ENCODE measurements around the gene STXBP5. TPM values are rescaled to one million over a fixed set of nuclear protein-coding genes. Genes with fewer than 3 reads are reported as not detected.

STXBP5 gene
- polyA plus RNA-seq, 2 of the 4 experiments (the other 2 are of a cell fraction), result 10.8 to 17.8 TPM

GRCh38 chr6:147203311-147204059 lies 732 bp upstream of the STXBP5 start (continued):
- TF ChIP-seq, protein P1, sequence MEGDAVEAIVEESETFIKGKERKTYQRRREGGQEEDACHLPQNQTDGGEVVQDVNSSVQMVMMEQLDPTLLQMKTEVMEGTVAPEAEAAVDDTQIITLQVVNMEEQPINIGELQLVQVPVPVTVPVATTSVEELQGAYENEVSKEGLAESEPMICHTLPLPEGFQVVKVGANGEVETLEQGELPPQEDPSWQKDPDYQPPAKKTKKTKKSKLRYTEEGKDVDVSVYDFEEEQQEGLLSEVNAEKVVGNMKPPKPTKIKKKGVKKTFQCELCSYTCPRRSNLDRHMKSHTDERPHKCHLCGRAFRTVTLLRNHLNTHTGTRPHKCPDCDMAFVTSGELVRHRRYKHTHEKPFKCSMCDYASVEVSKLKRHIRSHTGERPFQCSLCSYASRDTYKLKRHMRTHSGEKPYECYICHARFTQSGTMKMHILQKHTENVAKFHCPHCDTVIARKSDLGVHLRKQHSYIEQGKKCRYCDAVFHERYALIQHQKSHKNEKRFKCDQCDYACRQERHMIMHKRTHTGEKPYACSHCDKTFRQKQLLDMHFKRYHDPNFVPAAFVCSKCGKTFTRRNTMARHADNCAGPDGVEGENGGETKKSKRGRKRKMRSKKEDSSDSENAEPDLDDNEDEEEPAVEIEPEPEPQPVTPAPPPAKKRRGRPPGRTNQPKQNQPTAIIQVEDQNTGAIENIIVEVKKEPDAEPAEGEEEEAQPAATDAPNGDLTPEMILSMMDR (IDR thresholded peaks at IDR 0.05), result no peak
- TF ChIP-seq, protein P2, sequence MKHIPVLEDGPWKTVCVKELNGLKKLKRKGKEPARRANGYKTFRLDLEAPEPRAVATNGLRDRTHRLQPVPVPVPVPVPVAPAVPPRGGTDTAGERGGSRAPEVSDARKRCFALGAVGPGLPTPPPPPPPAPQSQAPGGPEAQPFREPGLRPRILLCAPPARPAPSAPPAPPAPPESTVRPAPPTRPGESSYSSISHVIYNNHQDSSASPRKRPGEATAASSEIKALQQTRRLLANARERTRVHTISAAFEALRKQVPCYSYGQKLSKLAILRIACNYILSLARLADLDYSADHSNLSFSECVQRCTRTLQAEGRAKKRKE (CRISPR knock-in tag; IDR thresholded peaks at IDR 0.05; ENCODE audit: low read depth), result no peak
- TF ChIP-seq TP53 (CRISPR knock-in tag; IDR thresholded peaks at IDR 0.05), result no peak
- no peak for TF ChIP-seq HOXB13 (CRISPR knock-in tag; IDR thresholded peaks at IDR 0.05; ENCODE audit: low read depth)

DNA sequence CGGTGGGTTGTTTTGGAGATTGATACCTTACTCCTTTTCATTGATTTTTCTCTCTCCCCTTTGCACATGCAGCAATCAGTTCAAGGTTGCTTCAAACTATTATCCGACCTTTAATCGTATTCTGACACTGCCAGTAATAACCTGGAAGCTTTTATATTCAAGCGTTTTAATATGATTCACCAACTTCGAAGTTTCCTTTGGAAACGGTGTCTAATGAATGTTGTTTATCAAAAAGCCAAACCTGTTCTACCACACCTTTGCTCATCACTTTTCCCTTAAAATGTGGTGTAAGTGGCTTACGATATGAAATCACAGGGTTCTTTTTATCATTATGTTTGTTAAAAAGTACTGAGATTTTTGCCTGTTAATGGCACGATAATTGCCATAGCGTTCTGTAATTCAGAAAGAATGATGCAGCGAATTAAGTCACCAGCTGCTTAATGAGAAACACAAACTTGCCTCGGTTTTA lies 660 bp downstream of the STXBP5 start:
- DNase-seq (ENCODE audit: low read depth in 1 of 2, low spot score in 1 of 2) (no peak), ATAC-seq (no peak), FAIRE-seq (no peak)
- ChIA-PET POLR2A (interaction anchor here (0.7 kb wide), 1 partner anchor 69 kb away, joined by 3 read pairs; no protein-coding TSS in a partner anchor), CTCF (interaction anchor here (1.5 kb wide), 1 partner anchor 302 kb away, joined by 4 read pairs; no protein-coding TSS in a partner anchor)
- peak overlapping the region; percentile 95 to 100 for H3K27ac ChIP-seq
- TF ChIP-seq HEYL (CRISPR knock-in tag; IDR thresholded peaks at IDR 0.05) (no peak), SREBF2 (IDR thresholded peaks at IDR 0.05) (no peak), ZNF302 (CRISPR knock-in tag; IDR thresholded peaks at IDR 0.05) (no peak), POLR2A (IDR thresholded peaks at IDR 0.05; ENCODE audit: low read length) (no peak), HMGXB4 (CRISPR knock-in tag; IDR thresholded peaks at IDR 0.05; ENCODE audit: borderline replicate concordance) (no peak), GATA3 (IDR thresholded peaks at IDR 0.05; ENCODE audit: borderline replicate concordance) (no peak), KDM5A (IDR thresholded peaks at IDR 0.05) (no peak)
- TF ChIP-seq, protein P3, sequence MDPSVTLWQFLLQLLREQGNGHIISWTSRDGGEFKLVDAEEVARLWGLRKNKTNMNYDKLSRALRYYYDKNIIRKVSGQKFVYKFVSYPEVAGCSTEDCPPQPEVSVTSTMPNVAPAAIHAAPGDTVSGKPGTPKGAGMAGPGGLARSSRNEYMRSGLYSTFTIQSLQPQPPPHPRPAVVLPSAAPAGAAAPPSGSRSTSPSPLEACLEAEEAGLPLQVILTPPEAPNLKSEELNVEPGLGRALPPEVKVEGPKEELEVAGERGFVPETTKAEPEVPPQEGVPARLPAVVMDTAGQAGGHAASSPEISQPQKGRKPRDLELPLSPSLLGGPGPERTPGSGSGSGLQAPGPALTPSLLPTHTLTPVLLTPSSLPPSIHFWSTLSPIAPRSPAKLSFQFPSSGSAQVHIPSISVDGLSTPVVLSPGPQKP (IDR thresholded peaks at IDR 0.05; ENCODE audit: low read depth, low read length), result no peak
- H3K4me3 ChIP-seq, result peak overlapping the region; percentile 84
- no peaks in the 10 kb centered on the region for H3K9me3 ChIP-seq
- peak overlapping the region; percentile 71 for H3K4me2 ChIP-seq
- H3K4me1 ChIP-seq, result peaks cover 19% of the 10 kb centered on the region; the same call in 2 of the 3 replicates
- 13% methylated on average over 11 of the region's 11 CpGs for WGBS (ENCODE audit: missing lambda C conversion rate)

DNA sequence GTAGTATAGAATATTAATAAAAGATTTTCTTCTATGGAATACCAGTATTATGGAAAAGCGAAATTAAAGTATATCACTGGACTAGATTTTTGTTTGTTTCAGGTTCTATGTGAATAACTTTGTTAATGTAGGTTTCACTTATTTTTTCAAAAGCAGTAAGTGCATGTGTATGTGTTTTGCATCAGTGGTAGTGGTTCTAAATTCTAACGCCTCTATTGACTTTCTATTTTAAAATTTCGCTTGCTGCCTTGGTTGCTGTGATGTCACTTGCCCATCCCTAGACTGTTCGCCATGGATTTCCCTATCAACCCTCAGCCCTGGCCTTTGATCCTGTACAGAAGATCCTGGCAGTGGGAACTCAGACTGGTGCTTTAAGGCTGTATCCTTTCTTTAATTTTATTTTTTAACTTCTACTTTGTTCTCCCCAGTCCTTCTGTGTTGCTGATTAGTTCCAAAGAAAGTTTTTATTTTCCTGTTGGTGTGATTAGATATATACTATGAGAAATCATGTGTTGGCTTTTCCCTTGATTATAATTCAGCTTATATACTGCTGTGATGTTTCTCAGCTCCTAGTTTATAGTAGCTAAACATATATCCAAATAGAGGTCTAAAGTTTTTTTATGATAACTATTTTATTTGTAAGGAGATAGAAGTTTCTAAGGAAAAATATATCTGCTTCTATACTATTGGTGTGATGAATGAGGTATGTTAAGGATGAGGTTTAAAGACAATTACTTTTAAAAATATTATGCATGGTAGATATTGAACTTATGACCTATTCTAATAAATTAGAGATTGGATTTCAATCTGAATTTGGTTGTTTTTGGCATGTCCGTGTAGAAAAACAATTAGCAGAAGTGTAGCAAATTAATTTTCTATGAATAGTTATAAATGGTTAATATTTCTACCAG lies 1.7 kb downstream of the STXBP5 start:
- FAIRE-seq, result no peak
- 38% methylated on average over 5 of the region's 5 CpGs for WGBS (ENCODE audit: missing lambda C conversion rate)
- peak in 1 of 2 experiments; percentile 17 for DNase-seq (ENCODE audit: low read depth in 1 of 2, low spot score in 1 of 2)
- no peaks in the 10 kb centered on the region for H3K9me3 ChIP-seq
- no peak for TF ChIP-seq GATA3 (IDR thresholded peaks at IDR 0.05; ENCODE audit: borderline replicate concordance)
- ChIA-PET POLR2A (no interaction called here), CTCF (no interaction called here)
- peak overlapping the region; percentile 84 for H3K4me3 ChIP-seq
- H3K4me2 ChIP-seq, result peak overlapping the region; percentile 71
- no peak for ATAC-seq
- peaks cover 19% of the 10 kb centered on the region; the same call in 2 of the 3 replicates for H3K4me1 ChIP-seq
- H3K27ac ChIP-seq, result peak overlapping the region; percentile 61 to 95; a peak in 2 of 6 replicates

Measured in A549 (cell line).